GM15510 (cell line): ENCODE measurements around the gene WDR93.

Source experiments
- POLR2A ChIP-seq: IDR thresholded peaks from 3 replicates; pipeline ENCODE4 v1.6.1; 2011; ENCODE audit warnings: borderline replicate concordance; ENCODE audit not compliant: insufficient read length; ENCODE audit errors: extremely low read depth

Gene WDR93

DNA sequence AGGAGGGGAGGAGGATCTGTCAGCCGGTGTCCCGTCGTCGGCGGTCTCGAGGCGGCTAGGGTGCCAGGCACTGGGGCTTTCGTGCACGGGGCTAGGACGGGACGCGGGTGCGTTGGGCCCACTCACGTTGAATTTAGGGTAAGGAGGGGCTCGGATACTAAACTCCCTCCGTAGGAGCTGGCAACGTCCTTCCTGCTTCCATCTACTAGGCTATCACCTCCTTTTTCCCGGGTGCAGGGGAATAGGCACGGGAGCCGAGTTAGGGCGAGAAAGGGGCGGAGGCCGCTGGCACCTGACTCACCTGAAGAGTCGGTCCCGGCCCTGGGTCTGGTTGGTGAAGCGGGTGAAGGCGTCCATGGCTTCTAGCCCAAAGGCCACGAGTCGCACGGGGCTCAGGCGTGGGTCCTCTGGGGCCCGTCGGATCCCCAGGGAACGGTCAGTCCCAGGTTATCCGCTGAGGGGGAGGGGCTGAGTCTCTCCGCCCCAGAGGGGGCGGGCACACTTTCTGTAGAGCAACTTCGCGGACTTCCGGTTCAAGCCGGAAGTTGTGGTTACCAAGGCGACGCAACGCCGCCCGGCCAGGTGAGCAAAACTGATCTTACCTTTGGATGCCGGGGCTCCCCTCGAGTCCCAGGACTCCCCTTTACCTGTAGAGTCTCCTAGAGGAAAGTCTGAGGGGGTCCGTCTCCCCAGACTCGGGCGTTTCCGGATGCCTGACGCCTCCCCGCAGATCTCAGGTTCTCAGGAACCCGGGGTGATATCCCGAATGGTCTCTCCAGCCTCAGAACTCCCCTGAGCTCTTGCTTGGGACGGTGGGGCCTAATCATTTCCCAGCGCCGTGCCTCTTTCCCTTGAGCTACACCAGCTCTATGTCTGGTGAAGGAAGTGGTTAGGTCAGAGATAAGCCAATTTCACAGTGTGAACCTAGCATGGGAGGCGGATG, at the start of gene WDR93, which contains the start of gene PEX11A:
Gene WDR93, plus strand, starts transcription at position 536 of the 943 bp plus-strand sequence. CDS start 10,936 bp downstream, outside the sequence.
Gene PEX11A, minus strand, starts transcription at position 479 of the 943 bp plus-strand sequence. Its CDS starts 122 bp downstream, at position 357.
- TF ChIP-seq POLR2A = peak; percentile 22

DNA sequence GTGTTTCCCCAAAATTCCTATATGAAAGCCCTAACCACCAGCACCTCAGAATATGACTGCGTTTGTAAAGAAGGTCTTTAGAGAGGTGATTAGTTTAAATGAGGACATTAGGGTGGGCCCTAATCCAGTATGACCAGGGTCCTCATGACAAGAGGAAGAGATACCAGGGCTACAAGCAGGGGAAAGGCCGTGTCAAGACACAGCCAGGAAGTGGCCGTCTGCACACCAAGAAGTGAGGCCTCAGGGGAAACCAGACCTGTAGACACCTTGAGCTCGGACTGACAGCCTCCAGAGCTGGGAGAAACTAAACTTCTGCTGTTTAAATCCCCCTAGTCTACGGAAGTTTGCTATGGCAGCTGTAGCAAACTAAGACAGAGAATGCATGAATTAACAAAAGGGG, 49.6 kb upstream of the WDR93 start:
- TF ChIP-seq POLR2A = no peak

DNA sequence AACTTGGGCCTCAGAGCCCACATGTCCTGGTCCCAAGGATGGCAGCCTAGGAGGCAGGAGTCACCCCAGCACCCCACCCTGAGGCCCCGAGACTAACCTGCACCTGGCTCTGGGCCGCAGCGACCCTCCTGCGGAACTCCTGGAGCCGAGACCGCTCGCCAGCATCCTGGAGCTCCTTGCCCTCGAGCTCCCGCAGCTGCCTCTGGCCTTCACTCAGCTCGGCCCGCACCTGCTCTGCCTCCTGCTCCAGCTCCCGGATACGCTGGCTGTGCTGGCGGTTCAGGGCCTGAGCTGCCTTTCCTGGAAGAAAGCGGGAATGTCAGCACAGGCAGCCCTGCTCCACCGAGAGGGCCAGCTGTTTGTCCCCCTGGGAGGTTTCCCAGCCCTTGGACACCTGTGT, 48.5 kb upstream of the WDR93 start:
- no peak for TF ChIP-seq POLR2A

DNA sequence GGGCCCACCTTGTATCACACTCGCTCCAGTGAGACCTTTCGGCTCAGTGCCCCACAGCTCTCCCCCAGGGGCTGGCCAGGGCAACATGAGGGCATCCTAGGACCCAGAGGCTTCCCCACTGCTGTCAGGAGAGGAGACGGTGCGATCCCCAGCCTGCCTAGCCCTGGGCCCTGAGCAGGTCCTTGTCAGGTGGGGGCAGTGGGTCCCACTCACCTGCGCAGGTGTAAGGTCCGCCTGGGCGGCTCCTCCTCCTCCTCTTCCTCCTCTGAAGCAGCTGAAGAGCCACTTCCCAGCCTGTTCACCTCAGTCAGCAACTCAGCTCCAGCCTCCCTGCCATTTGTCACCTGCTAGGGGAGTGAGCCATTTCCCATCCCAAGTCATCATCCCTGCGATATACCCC, 44.9 kb upstream of the WDR93 start:
- TF ChIP-seq POLR2A = no peak

DNA sequence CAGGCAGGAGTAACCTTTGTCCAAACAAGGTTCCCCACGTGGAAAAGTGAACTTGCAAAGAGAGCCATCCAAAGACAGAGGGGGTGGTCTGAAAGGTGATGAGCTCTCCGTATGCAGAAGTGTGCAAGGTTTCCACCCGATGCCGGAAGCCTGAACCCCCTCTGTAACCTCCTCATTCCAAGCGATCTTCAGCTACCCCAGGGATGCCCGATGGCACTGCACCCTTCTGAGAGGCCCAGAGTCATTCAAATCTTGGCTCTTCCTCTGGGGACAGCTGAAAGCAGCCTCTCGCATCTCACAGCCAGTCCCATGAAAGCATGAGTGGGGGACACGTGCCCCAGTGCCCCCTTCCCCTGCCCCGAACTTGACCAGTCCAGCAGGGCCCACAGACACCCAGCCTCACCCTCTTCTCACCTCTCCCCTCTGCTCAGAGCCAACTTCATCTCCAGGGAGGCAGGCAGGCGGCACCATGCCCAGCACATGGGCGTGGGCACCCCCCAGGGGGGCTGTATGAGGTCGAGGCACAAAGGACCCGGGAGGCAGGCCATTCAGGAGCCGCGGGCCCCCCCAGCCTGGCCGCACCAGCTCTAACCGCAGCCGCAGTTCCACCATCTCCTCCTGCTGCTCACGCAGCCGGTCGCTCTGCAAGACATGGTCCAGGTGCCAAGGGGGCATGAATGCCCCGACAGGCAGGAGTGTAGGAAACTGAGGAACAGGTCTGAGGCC, 44.0 kb upstream of the WDR93 start:
- no peak for TF ChIP-seq POLR2A

DNA sequence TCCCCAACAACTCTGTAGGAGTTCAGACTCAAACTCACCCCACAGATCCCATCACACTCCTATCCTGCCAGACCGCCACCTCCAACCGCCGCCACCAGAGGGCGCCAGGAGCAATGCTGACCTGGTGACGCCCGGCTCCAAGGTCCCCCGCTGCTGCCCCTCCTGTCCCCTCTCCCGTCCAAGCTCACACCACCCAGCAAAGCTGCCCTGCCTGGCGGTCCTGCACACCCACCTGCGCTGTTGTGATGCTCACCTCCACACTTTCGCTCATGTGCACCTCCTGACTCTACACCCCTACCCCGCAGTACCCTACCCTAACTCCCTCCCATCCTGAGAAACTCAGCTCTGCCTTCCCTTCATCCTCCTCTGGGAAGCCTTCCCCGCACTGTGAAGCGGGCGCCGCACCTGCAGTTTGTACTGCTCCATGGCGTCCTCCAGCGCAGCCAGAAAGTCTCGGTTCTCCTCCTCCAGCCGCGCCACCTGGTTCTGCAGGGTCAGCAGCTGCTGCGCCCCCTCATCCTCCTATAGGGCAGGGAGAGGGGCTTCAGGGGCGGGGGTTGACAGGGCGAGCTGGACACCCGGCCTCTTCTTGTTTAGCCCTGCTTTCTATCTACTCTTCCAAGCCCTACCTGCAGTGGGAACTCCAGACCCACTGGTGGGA, 43.3 kb upstream of the WDR93 start:
- no peak for TF ChIP-seq POLR2A

DNA sequence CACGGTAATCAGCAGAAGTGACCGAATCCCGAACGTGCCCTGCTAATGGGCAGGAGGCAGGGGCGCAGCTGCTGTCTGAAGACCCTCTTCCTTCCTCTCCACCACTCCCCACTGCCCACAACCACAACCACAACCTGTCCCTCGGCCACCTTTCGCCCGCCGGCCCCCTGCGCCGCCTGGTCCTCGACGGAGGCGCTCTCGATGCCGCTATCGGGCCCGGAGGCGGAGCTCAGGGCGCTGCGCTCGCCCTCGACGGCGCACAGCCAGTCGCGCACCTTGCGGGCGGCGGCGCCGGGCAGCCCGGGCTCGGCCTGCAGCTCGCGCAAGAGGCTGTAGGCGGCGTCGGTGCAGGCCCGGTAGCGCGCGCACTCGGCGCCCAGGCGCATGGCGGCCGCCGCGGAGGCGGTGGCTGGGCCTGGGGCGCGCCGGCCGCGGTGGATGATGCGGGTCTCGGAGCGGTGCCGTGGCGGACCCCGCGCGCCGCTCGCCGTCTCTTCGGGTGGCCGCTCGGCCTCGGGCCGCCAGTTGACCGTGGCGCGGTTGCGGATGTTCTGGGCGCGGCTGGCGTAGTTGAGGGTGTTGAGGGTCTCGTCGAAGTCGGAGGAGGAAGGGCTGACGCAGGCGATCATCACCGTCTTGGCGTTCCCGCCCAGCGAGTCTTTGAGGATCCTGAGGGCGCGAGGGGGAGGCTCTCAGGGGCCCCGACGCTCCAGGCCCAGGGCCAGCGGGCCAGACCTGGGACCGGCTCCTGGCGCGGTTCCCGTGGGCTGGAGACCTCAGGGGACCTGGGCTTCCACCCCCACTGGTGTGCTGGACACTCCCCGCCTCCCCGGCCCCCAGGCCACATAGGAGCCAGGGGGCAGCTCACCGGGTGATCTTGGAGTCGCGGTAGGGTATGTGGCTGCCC, 42.3 kb upstream of the WDR93 start:
- no peak for TF ChIP-seq POLR2A

DNA sequence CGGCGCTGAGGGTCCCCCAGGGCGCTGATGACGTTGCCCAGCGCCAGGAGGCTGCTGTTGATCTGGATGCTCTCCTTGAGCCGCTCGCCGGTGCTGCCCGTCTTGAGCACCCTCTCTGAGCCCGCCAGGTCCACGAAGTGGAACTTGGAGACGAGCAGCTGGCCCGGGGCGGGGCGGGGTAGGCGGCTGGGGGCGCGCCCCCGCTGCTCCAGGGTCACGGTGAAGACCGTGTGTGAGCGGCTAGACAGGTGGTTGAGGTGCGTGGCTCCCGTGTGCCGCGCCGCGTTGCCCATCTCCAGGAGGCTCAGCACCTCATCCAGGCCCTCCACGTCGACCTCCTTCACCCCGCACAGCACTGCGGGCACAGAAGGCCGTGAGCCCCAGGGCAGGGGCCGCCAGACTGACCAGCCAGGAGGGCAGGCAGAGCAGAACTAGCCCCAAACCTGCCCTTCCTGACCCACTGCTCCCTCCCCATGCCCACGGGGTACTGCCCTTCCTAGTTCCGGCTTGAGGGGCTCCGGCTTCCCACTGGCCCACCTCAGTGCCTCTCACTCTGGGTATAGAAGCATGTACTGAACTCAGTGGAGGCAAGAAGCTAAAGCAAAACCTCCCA, 41.5 kb upstream of the WDR93 start:
- no peak for TF ChIP-seq POLR2A

DNA sequence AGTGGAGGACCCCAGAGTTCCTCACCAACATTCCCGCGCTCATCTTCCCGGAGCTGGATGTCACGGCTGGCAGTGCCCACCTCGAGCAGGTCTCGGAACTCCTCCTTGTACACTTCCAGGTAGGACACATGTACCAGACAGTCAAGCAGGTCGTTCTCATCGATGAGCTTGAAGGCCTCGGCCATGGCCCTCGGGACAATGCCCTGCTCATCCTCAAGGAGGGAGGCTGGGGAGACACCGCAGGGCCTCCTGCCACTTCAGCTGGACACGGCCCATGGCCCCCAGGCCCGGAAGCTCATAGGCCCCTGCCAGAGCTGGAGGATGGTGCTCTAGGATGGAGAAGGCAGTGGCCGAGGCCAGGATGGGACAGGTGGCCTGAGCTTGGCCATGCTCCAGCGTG, 40.9 kb upstream of the WDR93 start:
- no peak for TF ChIP-seq POLR2A

DNA sequence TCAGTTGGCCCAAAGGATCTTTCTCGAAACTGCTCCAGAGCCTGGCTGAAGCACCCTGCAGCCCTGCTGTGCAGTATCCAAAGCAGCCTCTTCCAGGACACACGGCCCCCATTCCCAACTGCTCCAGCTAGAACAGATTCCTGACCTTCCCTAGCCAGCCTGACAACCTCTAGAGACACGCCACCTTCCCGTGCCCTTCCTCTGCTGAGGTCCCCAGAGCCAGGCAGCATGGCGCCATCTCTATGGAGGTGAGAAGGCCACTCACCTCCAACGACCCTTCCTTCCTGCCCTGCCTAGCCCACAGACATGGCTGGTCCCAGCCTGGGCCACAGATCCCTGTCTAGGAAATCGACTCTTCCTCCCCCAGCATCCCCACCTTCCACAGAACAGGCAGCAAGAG, 38.5 kb upstream of the WDR93 start:
- no peak for TF ChIP-seq POLR2A

DNA sequence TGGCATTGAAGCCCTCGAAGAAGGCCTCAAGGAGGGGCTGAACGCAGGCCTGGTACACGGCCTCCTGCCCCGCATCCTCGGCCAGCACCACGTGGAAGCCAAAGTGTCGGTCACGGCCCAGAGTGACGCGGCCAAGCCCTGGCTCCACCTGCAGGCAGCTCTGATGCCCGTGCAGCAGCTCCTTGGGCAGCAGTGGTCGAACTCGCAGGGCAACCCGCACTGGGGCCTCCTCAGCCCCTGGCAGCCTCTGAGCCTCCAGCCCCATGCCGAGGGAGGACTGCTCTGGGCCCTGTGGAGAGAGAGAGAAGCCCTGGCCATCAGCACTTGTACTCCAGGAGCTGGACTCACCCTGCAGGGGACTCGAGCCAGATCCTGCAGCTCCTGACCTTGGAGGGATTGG, 37.9 kb upstream of the WDR93 start:
- no peak for TF ChIP-seq POLR2A

DNA sequence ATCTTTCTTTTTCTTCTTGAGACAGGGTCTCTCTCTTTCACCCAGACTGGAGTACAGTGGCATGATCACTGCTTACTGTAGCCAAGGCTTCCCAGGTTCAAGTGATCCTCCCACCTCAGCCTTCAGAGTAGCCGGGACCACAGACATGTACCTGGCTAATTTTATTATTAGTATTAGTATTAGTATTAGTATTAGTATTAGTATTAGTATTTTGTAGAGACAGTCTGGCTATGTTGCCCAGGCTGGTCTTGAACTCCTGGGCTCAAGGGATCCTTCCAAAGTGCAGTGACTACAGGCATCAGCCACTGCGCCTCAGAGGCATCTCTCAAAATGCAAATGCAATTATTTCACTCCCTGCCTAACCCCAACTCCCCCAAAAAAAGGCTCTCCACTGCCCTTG, 37.0 kb upstream of the WDR93 start:
- no peak for TF ChIP-seq POLR2A

DNA sequence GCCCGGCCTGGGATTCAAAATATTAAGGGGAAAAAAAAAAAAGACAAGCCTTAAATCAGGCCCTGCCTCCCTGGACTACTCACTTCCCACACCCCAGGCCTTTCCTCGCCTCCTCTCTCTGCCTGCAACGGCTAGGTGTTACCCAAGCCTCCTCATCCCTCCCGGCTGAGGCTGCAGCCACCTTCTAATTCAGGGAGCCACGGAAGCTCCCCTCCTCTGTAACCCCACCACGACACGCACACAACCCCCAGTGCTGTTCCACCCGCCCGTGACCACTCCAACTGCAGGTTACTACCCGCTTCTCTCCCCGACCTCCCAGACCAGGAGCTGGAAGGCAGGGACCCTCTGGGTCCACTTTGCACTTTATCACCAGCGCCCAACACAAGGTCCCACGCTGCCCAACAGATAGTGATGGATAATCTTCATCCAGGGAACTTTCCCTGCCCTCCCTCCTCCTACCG, 36.3 kb upstream of the WDR93 start:
- TF ChIP-seq POLR2A = no peak

DNA sequence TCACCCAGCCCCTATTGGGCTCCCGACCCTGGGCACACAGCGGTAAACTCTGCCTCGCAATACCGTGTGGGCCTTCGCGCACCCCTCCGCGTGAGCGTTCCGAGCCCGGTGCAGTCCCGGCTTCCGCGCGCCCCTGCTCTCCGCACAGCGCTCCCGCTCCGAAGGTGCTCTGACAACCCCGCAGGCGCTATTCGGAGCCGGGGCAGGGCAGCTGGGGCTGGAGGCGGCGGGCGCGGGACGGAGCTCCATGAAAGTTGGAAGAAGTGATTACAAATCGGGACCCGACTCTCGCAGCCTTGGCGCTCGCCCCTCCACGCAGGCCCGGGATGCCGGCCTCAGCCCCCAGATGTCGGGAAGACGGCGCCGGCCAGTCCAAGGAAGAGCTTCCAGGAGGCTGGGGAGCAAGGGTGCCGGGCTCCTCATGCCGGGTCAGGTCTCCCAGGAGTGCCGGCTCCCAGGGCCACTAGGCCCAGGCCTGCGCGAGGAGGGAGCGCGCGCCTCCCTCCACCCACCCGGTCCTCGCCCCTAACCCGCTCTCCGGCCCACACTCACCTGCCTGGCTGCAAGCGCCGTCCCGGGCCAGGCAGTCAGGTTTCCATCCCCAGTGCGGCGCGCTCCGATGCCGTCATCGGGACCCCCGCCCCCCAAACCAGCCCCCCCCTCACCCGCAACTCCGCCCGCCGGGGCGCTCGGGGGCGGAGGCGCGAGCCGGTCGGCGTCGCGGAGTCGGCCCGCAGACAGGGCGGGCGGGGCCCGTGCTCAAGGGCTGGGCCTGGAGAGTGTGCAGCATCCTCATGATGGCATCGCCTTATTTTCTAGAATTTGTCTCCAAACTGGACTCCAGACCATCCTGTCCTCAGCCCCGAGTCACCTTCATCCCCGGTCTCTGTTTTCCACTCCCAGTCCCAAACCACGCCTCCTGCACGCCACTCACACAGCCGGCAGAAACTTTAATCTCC, 35.5 kb upstream of the WDR93 start, which contains the start of gene KIF7:
Gene KIF7, minus strand, starts transcription at position 621 of the 959 bp plus-strand sequence. CDS start 2,537 bp downstream, outside the sequence.
- TF ChIP-seq POLR2A = no peak
